Gastrocnemius medialis (tissue), 4 donors: ENCODE measurements around the gene JMJD1C. TPM values are rescaled to one million over a fixed set of nuclear protein-coding genes. Genes with fewer than 3 reads are reported as not detected.

Source experiments
- ATAC-seq, 2 donors: fragments of 150-250 bp; one replicate each; pipeline ENCODE4 v1.9.1; 2016
- DNase-seq, 2 donors: peaks; one replicate each; pipeline ENCODE4 v3.0.0-alpha.2; 2019
- H3K27ac ChIP-seq, 4 donors: fragments of 200-600 bp; sonication (generic); 1 replicate in 1 of 4; 2 replicates in 3 of 4; pipeline ENCODE4 v1.5.1; 2016 to 2018; ENCODE audit warnings: mild to moderate bottlenecking in 2 of 4, moderate library complexity in 1 of 4
- H3K27me3 ChIP-seq, 3 donors: fragments of 200-600 bp; sonication (generic) in 2 of 3; 1 replicate in 1 of 3; 2 replicates in 2 of 3; pipeline versions ENCODE4 v1.5.1 to v1.6.0; 2016 to 2019; ENCODE audit warnings: mild to moderate bottlenecking in 1 of 3, moderate library complexity in 1 of 3
- H3K36me3 ChIP-seq, 2 donors: fragments of 200-600 bp; sonication (generic) in 1 of 2; one replicate each; pipeline ENCODE4 v1.5.1; 2017 to 2018
- H3K4me1 ChIP-seq, 2 donors: fragments of 200-600 bp; sonication (generic) in 1 of 2; one replicate each; pipeline ENCODE4 v1.5.1; 2016 to 2017; ENCODE audit warnings: mild to moderate bottlenecking in 2 of 2
- H3K4me3 ChIP-seq, 4 donors: fragments of 200-600 bp; sonication (generic) in 3 of 4; 1 replicate in 1 of 4; 2 replicates in 3 of 4; pipeline ENCODE4 v1.5.1; 2016 to 2019; ENCODE audit warnings: mild to moderate bottlenecking in 2 of 4
- H3K9me3 ChIP-seq, 3 donors: fragments of 200-600 bp; sonication (generic) in 2 of 3; 1 replicate in 1 of 3; 2 replicates in 2 of 3; pipeline ENCODE4 v1.5.1; 2016 to 2019
- CTCF ChIP-seq, 5 experiments: fragments of 450-650 bp in 3 of 5; fragments of 200-600 bp in 2 of 5; sonication (generic) in 2 of 5; IDR thresholded peaks in 4 of 5; conservative IDR thresholded peaks in 1 of 5; 1 replicate in 4 of 5; 2 replicates in 1 of 5; pipeline ENCODE4 v1.5.1; 2016 to 2019; ENCODE audit warnings: antibody characterized with exemption in 5 of 5, mild to moderate bottlenecking in 3 of 5, moderate library complexity in 3 of 5
- POLR2A ChIP-seq, 2 donors: fragments of 450-650 bp; IDR thresholded peaks; one replicate each; pipeline ENCODE4 v1.6.1; 2017; ENCODE audit warnings: antibody characterized with exemption in 2 of 2, mild to moderate bottlenecking in 2 of 2, moderate library complexity in 2 of 2
- in situ Hi-C, 4 donors: fragments of 200-750 bp; cut with MboI; loops; one replicate each; pipeline versions ENCODE4 v1.15.0 to v1.8.0; 2017; ENCODE audit warnings: low sequenced_read_pairs in 4 of 4
- intact Hi-C: fragments of 100-400 bp; cut with DNase I; formaldehyde crosslinking; loops from one replicate; pipeline ENCODE4 v1.15.1; 2023; ENCODE audit warnings: low total_unique reads
- total RNA-seq, 4 donors: library from RNA; depleted of rRNA; stranded (reverse); fragments of >200 nt; gene quantifications; one replicate each; pipeline versions ENCODE4 v1.1.0 to v1.2.3, GENCODE V29; 2016

The JMJD1C gene
- total RNA-seq, 4 donors from 2014 or later = 22.5 to 74.1 (median 46.9) TPM

GRCh38 chr10:63410633-63411032, 55.1 kb downstream of the JMJD1C start:
- Histone ChIP-seq H3K27me3 (no peaks in the 10 kb centered on the region), H3K4me3 (no peak overlapping the region), H3K27ac (peak overlapping the region in 3 of 4 donors; percentile 33 to 51 (median 44)), H3K36me3 (no peaks in the 10 kb centered on the region), H3K9me3 (no peaks in the 10 kb centered on the region), H3K4me1 (peaks cover 40 to 46% of the 10 kb centered on the region in 2 donors)
- DNase-seq (no peak), ATAC-seq (no peak)
- in situ Hi-C loops (no loop called here), intact Hi-C loops (no loop called here)
- TF ChIP-seq CTCF (IDR thresholded peaks at IDR 0.05 in 4 of 5, conservative IDR thresholded peaks at IDR 0.05 in 1 of 5) = no peak
- TF ChIP-seq POLR2A (IDR thresholded peaks at IDR 0.05) = no peak

DNA sequence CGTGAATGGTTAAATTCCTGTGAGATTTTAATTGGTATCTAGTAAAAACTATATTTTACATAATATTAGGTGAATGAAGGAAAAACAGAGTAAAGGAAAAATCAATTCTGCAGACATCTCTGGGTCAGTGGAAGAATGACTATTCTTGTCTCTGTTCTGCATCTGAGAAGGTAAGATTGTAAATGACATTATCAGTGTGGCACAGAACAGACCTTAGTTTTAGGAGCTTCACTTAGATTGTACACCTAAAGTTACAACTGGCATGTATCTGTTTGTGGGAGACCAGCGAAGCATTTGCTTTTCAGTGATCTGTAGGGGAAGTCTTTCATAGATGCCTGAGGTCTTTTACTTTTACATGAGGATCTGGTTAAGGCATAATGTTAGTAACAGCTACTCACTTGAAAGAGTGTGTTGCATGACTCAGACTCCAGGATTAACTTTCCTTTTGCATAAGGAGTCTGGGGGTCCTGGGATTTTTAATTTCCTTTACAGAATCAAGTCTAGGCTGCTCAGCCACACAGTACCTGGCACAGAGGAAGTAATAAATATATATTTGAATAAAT, 56.2 kb downstream of the JMJD1C start:
- DNase-seq = no peak
- no peaks in the 10 kb centered on the region for H3K9me3 ChIP-seq
- peaks cover 30 to 35% of the 10 kb centered on the region in 2 donors for H3K4me1 ChIP-seq
- intact Hi-C loops (no loop called here), in situ Hi-C loops (no loop called here)
- H3K4me3 ChIP-seq = no peak overlapping the region
- no peak for TF ChIP-seq POLR2A (IDR thresholded peaks at IDR 0.05)
- TF ChIP-seq CTCF (IDR thresholded peaks at IDR 0.05 in 4 of 5, conservative IDR thresholded peaks at IDR 0.05 in 1 of 5) = no peak
- no peaks in the 10 kb centered on the region for H3K27me3 ChIP-seq
- ATAC-seq = peak; percentile 68 to 89
- H3K27ac ChIP-seq = peak overlapping the region; percentile 21 to 51 (median 38)
- H3K36me3 ChIP-seq = no peaks in the 10 kb centered on the region

GRCh38 chr10:63407136-63407662, 58.6 kb downstream of the JMJD1C start:
- DNase-seq = no peak
- in situ Hi-C loops = no loop called here
- TF ChIP-seq CTCF (IDR thresholded peaks at IDR 0.05 in 4 of 5, conservative IDR thresholded peaks at IDR 0.05 in 1 of 5) (no peak), POLR2A (IDR thresholded peaks at IDR 0.05) (no peak)

GRCh38 chr10:63396133-63396761, 69.5 kb downstream of the JMJD1C start:
- Histone ChIP-seq H3K27me3 (no peaks in the 10 kb centered on the region), H3K36me3 (no peaks in the 10 kb centered on the region), H3K4me1 (no peaks in the 10 kb centered on the region), H3K4me3 (no peak overlapping the region), H3K27ac (no peak overlapping the region), H3K9me3 (no peaks in the 10 kb centered on the region)
- DNase-seq (no peak), ATAC-seq (no peak)
- TF ChIP-seq CTCF (IDR thresholded peaks at IDR 0.05 in 4 of 5, conservative IDR thresholded peaks at IDR 0.05 in 1 of 5) (no peak), POLR2A (IDR thresholded peaks at IDR 0.05) (no peak)
- in situ Hi-C loops (no loop called here), intact Hi-C loops (no loop called here)

More at GRCh38 chr10:63407136-63407662, 58.6 kb downstream of the JMJD1C start:
- peaks cover 25 to 28% of the 10 kb centered on the region in 2 donors for H3K4me1 ChIP-seq
- H3K36me3 ChIP-seq = no peaks in the 10 kb centered on the region
- no peak overlapping the region for H3K27ac ChIP-seq
- no peaks in the 10 kb centered on the region for H3K9me3 ChIP-seq
- intact Hi-C loops = no loop called here
- H3K27me3 ChIP-seq = no peaks in the 10 kb centered on the region
- no peak overlapping the region for H3K4me3 ChIP-seq
- ATAC-seq = no peak
